HL-60 (cell line): ENCODE measurements around the gene ZNF518A.

Experiments
- DNase-seq, 2 experiments: peaks; one replicate each; pipeline ENCODE4 v3.0.0-alpha.2; 2010 to 2020; ENCODE audit warnings: low read depth in 1 of 2, low spot score in 1 of 2
- H3K27ac ChIP-seq: fragments of 250-450 bp; sonication (Bioruptor Pico); replicated peaks from 2 replicates; pipeline ENCODE4 v1.5.1; 2020; ENCODE audit warnings: mild to moderate bottlenecking, moderate library complexity
- H3K27me3 ChIP-seq: fragments of 250-450 bp; sonication (Bioruptor Pico); 2 replicates; pipeline ENCODE4 v1.5.1; 2021; ENCODE audit warnings: mild to moderate bottlenecking, moderate library complexity; ENCODE audit not compliant: insufficient read depth, poor library complexity, severe bottlenecking
- H3K4me3 ChIP-seq: replicated peaks from 2 replicates; pipeline ENCODE4 v1.5.1; 2011; ENCODE audit warnings: mild to moderate bottlenecking, control low read depth, low read length; ENCODE audit not compliant: insufficient read depth
- CTCF ChIP-seq: IDR thresholded peaks from one replicate; pipeline ENCODE4 v1.5.1; 2011; ENCODE audit warnings: low read length, control low read depth, inconsistent platforms; ENCODE audit not compliant: insufficient read depth
- GABPA ChIP-seq: IDR thresholded peaks from 2 replicates; pipeline ENCODE4 v1.6.1; 2012; ENCODE audit warnings: low read depth
- POLR2AphosphoS5 ChIP-seq: IDR thresholded peaks from 2 replicates; pipeline ENCODE4 v1.6.1; 2012; ENCODE audit warnings: low read depth
- REST ChIP-seq: IDR thresholded peaks from 2 replicates; pipeline ENCODE4 v1.6.1; 2012; ENCODE audit warnings: low read depth; ENCODE audit not compliant: insufficient replicate concordance
- SPI1 ChIP-seq: IDR thresholded peaks from 2 replicates; pipeline ENCODE4 v1.6.1; 2012; ENCODE audit warnings: low read depth, mild to moderate bottlenecking, borderline replicate concordance

The ZNF518A gene

GRCh38 chr10:96136810-96137209, 6.7 kb downstream of the ZNF518A start:
- DNase-seq = no peak
- H3K27ac ChIP-seq = no peak overlapping the region
- H3K27me3 ChIP-seq = no peaks in the 10 kb centered on the region
- TF ChIP-seq POLR2AphosphoS5 (no peak), SPI1 (no peak), CTCF (no peak), GABPA (no peak), REST (no peak)
- H3K4me3 ChIP-seq = no peak overlapping the region

GRCh38 chr10:96137567-96137966, 7.5 kb downstream of the ZNF518A start:
- no peak overlapping the region for H3K4me3 ChIP-seq

GRCh38 chr10:96138102-96138501, 8.0 kb downstream of the ZNF518A start:
- no peak for TF ChIP-seq POLR2AphosphoS5
- Histone ChIP-seq H3K4me3 (no peak overlapping the region), H3K27ac (no peak overlapping the region), H3K27me3 (no peaks in the 10 kb centered on the region)
- no peak for DNase-seq

More at GRCh38 chr10:96137567-96137966, 7.5 kb downstream of the ZNF518A start:
- no peak for DNase-seq
- TF ChIP-seq SPI1 (no peak), POLR2AphosphoS5 (no peak), GABPA (no peak), CTCF (no peak), REST (no peak)
- H3K27me3 ChIP-seq = no peaks in the 10 kb centered on the region
- no peak overlapping the region for H3K27ac ChIP-seq

- H3K27me3 ChIP-seq = no peaks in the 10 kb centered on the region
- no peak overlapping the region for H3K4me3 ChIP-seq
- no peak overlapping the region for H3K27ac ChIP-seq
- no peak for DNase-seq
- TF ChIP-seq REST (no peak), SPI1 (no peak), GABPA (no peak), CTCF (no peak)
These were observed 22.3 kb downstream of the ZNF518A start for GRCh38 chr10:96152437-96152836.
